H1 (cell line): ENCODE results near the gene MED13. TPM values are rescaled to one million over a fixed set of nuclear protein-coding genes. Genes with fewer than 3 reads are reported as not detected.

Experiments
- CTCF ChIA-PET: fragments of 300-600 bp; sonication (Branson Sonifier 250); formaldehyde crosslinking; loops from one replicate; lab custom pipeline; 2021; ENCODE audit not compliant: partially characterized antibody; lab: Charles Lee
- POLR2A ChIA-PET: fragments of 300-600 bp; sonication (Branson Sonifier 250); formaldehyde crosslinking; loops from one replicate; lab custom pipeline; 2021; ENCODE audit warnings: inconsistent platforms; ENCODE audit not compliant: partially characterized antibody; lab: Charles Lee
- DNase-seq, 2 experiments: peaks; one replicate each; pipeline versions ENCODE4 v3.0.0 to v3.0.0-alpha.2; 2010 to 2022; ENCODE audit warnings: low spot score in 2 of 2, low read depth in 1 of 2, mixed read lengths in 1 of 2
- FAIRE-seq: peaks from 2 replicates; lab custom pipeline; 2011; peaks lifted over from hg19 to GRCh38; lab: Jason Lieb, UNC
- H2AFZ ChIP-seq: 2 replicates; pipeline ENCODE4 v1.8.1; 2012; ENCODE audit warnings: low read length, inconsistent platforms
- H2AK5ac ChIP-seq: 2 replicates; pipeline ENCODE4 v1.6.1; 2013; ENCODE audit warnings: low read depth, low read length
- H2BK120ac ChIP-seq: replicated peaks from 2 replicates; pipeline ENCODE3; 2013; ENCODE audit warnings: low read depth, low read length, inconsistent platforms
- H2BK12ac ChIP-seq: 2 replicates; pipeline ENCODE4 v1.6.1; 2013; ENCODE audit warnings: low read depth, low read length
- H2BK15ac ChIP-seq: 2 replicates; pipeline ENCODE4 v1.6.1; 2013; ENCODE audit warnings: low read length
- H2BK20ac ChIP-seq: 2 replicates; pipeline ENCODE4 v1.6.1; 2013; ENCODE audit warnings: low read length
- H2BK5ac ChIP-seq: 2 replicates; pipeline ENCODE4 v1.6.1; 2013; ENCODE audit warnings: low read depth, low read length
- H3K14ac ChIP-seq: 2 replicates; pipeline ENCODE4 v1.6.1; 2013; ENCODE audit warnings: inconsistent platforms; ENCODE audit not compliant: insufficient read length
- H3K18ac ChIP-seq: 2 replicates; pipeline ENCODE4 v1.6.1; 2013; ENCODE audit warnings: low read length; ENCODE audit errors: extremely low read depth
- H3K23ac ChIP-seq: 2 replicates; pipeline ENCODE4 v1.6.1; 2013; ENCODE audit warnings: inconsistent platforms; ENCODE audit not compliant: insufficient read length
- H3K23me2 ChIP-seq: 2 replicates; pipeline ENCODE4 v1.6.1; 2013; ENCODE audit warnings: low read depth, low read length
- H3K27ac ChIP-seq: 2 replicates; pipeline ENCODE4 v1.6.1; 2011; ENCODE audit warnings: low read depth, low read length, inconsistent platforms
- H3K27me3 ChIP-seq, 4 experiments: replicated peaks in 1 of 4; 1 replicate in 1 of 4; 2 replicates in 3 of 4; pipeline versions ENCODE4 v1.6.1 to v1.8.1; 2011 to 2013; ENCODE audit warnings: low read length in 3 of 4, mild to moderate bottlenecking in 3 of 4, inconsistent platforms in 2 of 4, mixed read lengths in 2 of 4, moderate library complexity in 1 of 4; ENCODE audit not compliant: control insufficient read depth in 3 of 4, insufficient read depth in 3 of 4; ENCODE audit errors: extremely low read depth in 1 of 4
- H3K36me3 ChIP-seq, 4 experiments: 2 replicates each; pipeline versions ENCODE4 v1.6.1 to v1.8.1; 2011 to 2013; ENCODE audit warnings: mild to moderate bottlenecking in 4 of 4, low read length in 3 of 4, moderate library complexity in 2 of 4, control low read depth in 1 of 4, inconsistent platforms in 1 of 4; ENCODE audit not compliant: insufficient read depth in 4 of 4, control insufficient read depth in 2 of 4
- H3K4ac ChIP-seq: replicated peaks from 2 replicates; pipeline ENCODE3; 2013; ENCODE audit warnings: low read length, low read depth, mixed read lengths, inconsistent platforms; ENCODE audit not compliant: insufficient read length
- H3K4me1 ChIP-seq, 4 experiments: replicated peaks in 1 of 4; 1 replicate in 1 of 4; 2 replicates in 3 of 4; pipeline versions ENCODE4 v1.6.1 to v1.8.1; 2011 to 2013; ENCODE audit warnings: low read length in 3 of 4, inconsistent platforms in 2 of 4, mixed read lengths in 1 of 4; ENCODE audit not compliant: insufficient read depth in 4 of 4, control insufficient read depth in 3 of 4
- H3K4me2 ChIP-seq, 2 experiments: 2 replicates each; pipeline versions ENCODE4 v1.6.1 to v1.8.1; 2011 to 2013; ENCODE audit warnings: low read depth in 2 of 2, low read length in 2 of 2, control low read depth in 1 of 2, inconsistent platforms in 1 of 2, mild to moderate bottlenecking in 1 of 2; ENCODE audit not compliant: insufficient read depth in 1 of 2
- H3K4me3 ChIP-seq, 4 experiments: fragments of 200-600, 300-600 bp in 1 of 4; sonication (generic), shearing (Covaris generic), sonication (Bioruptor Twin) in 1 of 4; 2 replicates each; pipeline versions ENCODE4 v1.5.1 to v1.8.1; 2011 to 2016; ENCODE audit warnings: low read length in 4 of 4, low read depth in 3 of 4, control low read depth in 2 of 4, inconsistent platforms in 2 of 4, mild to moderate bottlenecking in 2 of 4, mixed read lengths in 1 of 4, moderate library complexity in 1 of 4; ENCODE audit not compliant: insufficient read depth in 2 of 4; ENCODE audit errors: extremely low read depth in 1 of 4
- H3K56ac ChIP-seq: replicated peaks from 2 replicates; pipeline ENCODE3; 2013; ENCODE audit warnings: low read depth, mild to moderate bottlenecking, mixed read lengths, low read length, inconsistent platforms; ENCODE audit not compliant: insufficient read length
- H3K79me1 ChIP-seq: 2 replicates; pipeline ENCODE4 v1.6.1; 2013; ENCODE audit warnings: low read depth, low read length, control low read depth
- H3K79me2 ChIP-seq, 2 experiments: 2 replicates each; pipeline versions ENCODE4 v1.6.1 to v1.8.1; 2012 to 2013; ENCODE audit warnings: low read length in 2 of 2, mild to moderate bottlenecking in 2 of 2, inconsistent platforms in 1 of 2; ENCODE audit not compliant: insufficient read depth in 2 of 2, control insufficient read depth in 1 of 2
- H3K9ac ChIP-seq, 4 experiments: replicated peaks in 1 of 4; 1 replicate in 1 of 4; 2 replicates in 3 of 4; pipeline versions ENCODE4 v1.6.1 to v1.8.1; 2011 to 2013; ENCODE audit warnings: low read depth in 3 of 4, low read length in 3 of 4, control low read depth in 2 of 4, mild to moderate bottlenecking in 2 of 4, moderate library complexity in 2 of 4, inconsistent platforms in 1 of 4; ENCODE audit errors: extremely low read depth in 1 of 4
- H3K9me3 ChIP-seq, 2 experiments: 2 replicates each; pipeline versions ENCODE4 v1.6.1 to v1.8.1; 2012 to 2013; ENCODE audit warnings: mild to moderate bottlenecking in 2 of 2, moderate library complexity in 2 of 2, control low read depth in 1 of 2, inconsistent platforms in 1 of 2, low read depth in 1 of 2, low read length in 1 of 2, mixed read lengths in 1 of 2; ENCODE audit not compliant: insufficient read depth in 2 of 2
- H4K20me1 ChIP-seq, 2 experiments: replicated peaks in 1 of 2; 2 replicates each; pipeline versions ENCODE3 to v1.8.1; 2011 to 2013; ENCODE audit warnings: inconsistent platforms in 2 of 2, low read length in 2 of 2, mild to moderate bottlenecking in 1 of 2; ENCODE audit not compliant: insufficient read depth in 2 of 2, control insufficient read depth in 1 of 2
- H4K5ac ChIP-seq: 2 replicates; pipeline ENCODE4 v1.6.1; 2013; ENCODE audit warnings: low read length, low read depth, mixed read lengths, inconsistent platforms; ENCODE audit not compliant: insufficient read length
- H4K8ac ChIP-seq: 2 replicates; pipeline ENCODE4 v1.8.0; 2013; ENCODE audit warnings: mild to moderate bottlenecking, moderate library complexity, low read length, inconsistent platforms; ENCODE audit not compliant: insufficient read depth; ENCODE audit errors: extremely low read depth
- H4K91ac ChIP-seq: replicated peaks from 2 replicates; pipeline ENCODE3; 2013; ENCODE audit warnings: low read length, mixed read lengths, inconsistent platforms; ENCODE audit not compliant: insufficient read length
- BACH1 ChIP-seq: IDR thresholded peaks from 2 replicates; pipeline ENCODE4 v1.6.1; 2012; ENCODE audit warnings: low read length, improper control_type of control experiment
- CBX8 ChIP-seq: fragments of 300-800, 300-1000 bp; sonication (generic); IDR thresholded peaks from 2 replicates; pipeline ENCODE4 v1.7.1; 2016; ENCODE audit warnings: low read depth, low read length, borderline replicate concordance
- CHD2 ChIP-seq: IDR thresholded peaks from 2 replicates; pipeline ENCODE4 v1.6.1; 2012; ENCODE audit warnings: low read length, improper control_type of control experiment
- E2F6 ChIP-seq: IDR thresholded peaks from 2 replicates; pipeline ENCODE4 v1.6.1; 2012; ENCODE audit warnings: inconsistent platforms
- KDM1A ChIP-seq: fragments of 200-600, 300-600 bp; sonication (generic); IDR thresholded peaks from 2 replicates; pipeline ENCODE4 v1.7.1; 2016; ENCODE audit warnings: mild to moderate bottlenecking, low read length, borderline replicate concordance
- PHF8 ChIP-seq: fragments of 200-600 bp; sonication (generic); conservative IDR thresholded peaks from 2 replicates; pipeline ENCODE4 v1.7.1; 2012; ENCODE audit warnings: low read depth, mild to moderate bottlenecking, inconsistent platforms, low read length, moderate library complexity
- RFX5 ChIP-seq: IDR thresholded peaks from 2 replicates; pipeline ENCODE4 v1.6.1; 2011; ENCODE audit warnings: low read depth, low read length, improper control_type of control experiment, borderline replicate concordance
- RNF2 ChIP-seq: fragments of 200-900, 300-1000 bp; sonication (generic); IDR thresholded peaks from 2 replicates; pipeline ENCODE4 v1.7.1; 2016; ENCODE audit warnings: borderline replicate concordance, low read depth, mild to moderate bottlenecking, antibody characterized with exemption, low read length; ENCODE audit not compliant: poor library complexity, severe bottlenecking; ENCODE audit errors: missing control alignments
- RXRA ChIP-seq: IDR thresholded peaks from 2 replicates; pipeline ENCODE4 v1.6.1; 2011; ENCODE audit warnings: low read depth, mild to moderate bottlenecking, low read length, moderate library complexity; ENCODE audit not compliant: insufficient read depth
- SIRT6 ChIP-seq: IDR thresholded peaks from one replicate; pipeline ENCODE4 v1.7.1; 2012; ENCODE audit warnings: low read length, inconsistent platforms
- SP1 ChIP-seq: IDR thresholded peaks from 2 replicates; pipeline ENCODE4 v1.6.1; 2011; ENCODE audit warnings: low read depth, low read length
- TAF7 ChIP-seq: optimal IDR thresholded peaks from 2 replicates; pipeline ENCODE3; 2011; ENCODE audit warnings: low read depth, mild to moderate bottlenecking, inconsistent platforms, low read length, moderate library complexity, borderline replicate concordance
- TBP ChIP-seq: IDR thresholded peaks from 2 replicates; pipeline ENCODE4 v1.6.1; 2011; ENCODE audit warnings: low read depth, low read length, improper control_type of control experiment
- ZNF274 ChIP-seq: IDR thresholded peaks from 2 replicates; pipeline ENCODE4 v1.7.0; 2012; ENCODE audit warnings: low read length, borderline replicate concordance; ENCODE audit errors: extremely low read depth
- WGBS, 2 experiments: shearing (Covaris generic) in 1 of 2; methylation state at CpG; one replicate each; pipeline versions ENCODE4 v1.1.6 to v1.1.7; 2013 to 2015; ENCODE audit warnings: low lambda C conversion rate in 2 of 2, mixed read lengths in 2 of 2, inconsistent platforms in 1 of 2, low coverage in 1 of 2, missing lambda C conversion rate in 1 of 2; ENCODE audit not compliant: insufficient replicate concordance in 2 of 2, insufficient coverage in 1 of 2, insufficient read length in 1 of 2; ENCODE audit errors: extremely low coverage in 1 of 2, missing lambda C conversion rate in 1 of 2; 5-methylcytosine and 5-hydroxymethylcytosine counted together
- polyA plus RNA-seq, 7 experiments: library from polyadenylated mRNA; depleted of rRNA in 3 of 7; stranded (reverse) in 5 of 7; unstranded in 2 of 7; fragments of >200 nt in 5 of 7; fragments of 200-250 nt in 2 of 7; gene quantifications; 1 replicate in 5 of 7; 2 replicates in 1 of 7; 4 replicates in 1 of 7; pipeline versions ENCODE4 v1.2.1 to v1.2.3, GENCODE V29; 2011 to 2013; ENCODE audit warnings: missing spikeins in 2 of 7, mixed read lengths in 2 of 7
- total RNA-seq: library from RNA; stranded (reverse); fragmentation: NEBNext Ultra II Directional; extraction: Animal tissue kit (Norgen Biotek cat#: 25700); gene quantifications from 2 replicates; pipeline ENCODE4 v1.2.1, GENCODE V29; 2021

Gene MED13
- total and polyA plus RNA-seq, 2 of the 8 experiments (the other 6 are each of a cell fraction or from before 2014, with no cell fraction given), result 11.3 to 44.8 TPM

- Histone ChIP-seq H3K23ac (no peak overlapping the region), H2BK12ac (no peak overlapping the region), H4K5ac (no peak overlapping the region), H3K27ac (no peak overlapping the region), H3K79me1 (no peaks in the 10 kb centered on the region), H3K4me1 (peaks cover 0 to 3% (median under 1%) of the 10 kb centered on the region in 4 experiments; a peak in 1 of 7 replicates), H4K91ac (no peak overlapping the region), H4K20me1 (peaks cover 9 to 11% of the 10 kb centered on the region in 2 experiments), H3K4ac (no peak overlapping the region), H3K27me3 (no peaks in the 10 kb centered on the region), H3K4me3 (no peak overlapping the region), H2BK20ac (no peak overlapping the region), H2AK5ac (no peak overlapping the region), H2BK120ac (no peak overlapping the region), H3K9ac (no peak overlapping the region), H3K79me2 (peaks cover 8 to 99% of the 10 kb centered on the region in 2 experiments; a peak in 3 of 4 replicates), H4K8ac (no peak overlapping the region), H3K4me2 (no peak overlapping the region), H3K9me3 (no peaks in the 10 kb centered on the region), H3K18ac (no peak overlapping the region), H2BK5ac (no peak overlapping the region), H2BK15ac (no peak overlapping the region), H2AFZ (no peak overlapping the region), H3K56ac (no peak overlapping the region), H3K14ac (no peak overlapping the region), H3K23me2 (no peaks in the 10 kb centered on the region; the same call in 1 of the 2 replicates), H3K36me3 (peaks cover 0 to 49% (median 2%) of the 10 kb centered on the region in 4 experiments; a peak in 4 of 8 replicates)
- ChIA-PET CTCF (no interaction called here), POLR2A (no interaction called here)
- FAIRE-seq, result no peak
- DNase-seq, result no peak
- WGBS, 2 experiments, result 93% methylated on average over 1 of the region's 1 CpG; no CpG with 5 or more reads in 1 of the 2 experiments
- TF ChIP-seq RNF2, result no peak
- TF ChIP-seq TAF7, result no peak
- no peak for TF ChIP-seq CBX8
- TF ChIP-seq TBP, result no peak
- no peak for TF ChIP-seq SP1
- TF ChIP-seq PHF8, result no peak
- TF ChIP-seq BACH1, result no peak
- no peak for TF ChIP-seq CHD2
- TF ChIP-seq KDM1A, result no peak
- no peak for TF ChIP-seq RFX5
- no peak for TF ChIP-seq E2F6
- no peak for TF ChIP-seq RXRA
- no peak for TF ChIP-seq SIRT6
- no peak for TF ChIP-seq ZNF274
These were observed 7.4 kb downstream of the MED13 start for GRCh38 chr17:62057696-62058095.
